H1 (cell line): ENCODE measurements around the gene ZFYVE21. TPM values are rescaled to one million over a fixed set of nuclear protein-coding genes. Genes with fewer than 3 reads are reported as not detected.

Experiments
- BCL11A ChIP-seq, 2 experiments: IDR thresholded peaks; one replicate each; pipeline ENCODE4 v1.6.1; 2011; ENCODE audit warnings: low read depth in 2 of 2, low read length in 2 of 2, mild to moderate bottlenecking in 2 of 2
- CHD2 ChIP-seq: IDR thresholded peaks from 2 replicates; pipeline ENCODE4 v1.6.1; 2012; ENCODE audit warnings: low read length, improper control_type of control experiment
- CTCF ChIP-seq, 3 experiments: IDR thresholded peaks; 1 replicate in 2 of 3; 2 replicates in 1 of 3; pipeline versions ENCODE4 v1.5.1 to v1.6.1; 2011; ENCODE audit warnings: low read length in 3 of 3, mild to moderate bottlenecking in 3 of 3, inconsistent platforms in 2 of 3, low read depth in 1 of 3, moderate library complexity in 1 of 3; ENCODE audit not compliant: insufficient read depth in 1 of 3; ENCODE audit errors: control extremely low read depth in 1 of 3
- EGR1 ChIP-seq: IDR thresholded peaks from 2 replicates; pipeline ENCODE4 v1.6.1; 2011; ENCODE audit warnings: low read depth, low read length, borderline replicate concordance
- KDM1A ChIP-seq: fragments of 200-600, 300-600 bp; sonication (generic); IDR thresholded peaks from 2 replicates; pipeline ENCODE4 v1.7.1; 2016; ENCODE audit warnings: mild to moderate bottlenecking, low read length, borderline replicate concordance
- RXRA ChIP-seq: IDR thresholded peaks from 2 replicates; pipeline ENCODE4 v1.6.1; 2011; ENCODE audit warnings: low read depth, mild to moderate bottlenecking, low read length, moderate library complexity; ENCODE audit not compliant: insufficient read depth
- SUZ12 ChIP-seq: fragments of 200-600 bp; sonication (generic); IDR thresholded peaks from 2 replicates; pipeline ENCODE4 v1.6.1; 2012; ENCODE audit warnings: mild to moderate bottlenecking, inconsistent platforms, low read length, moderate library complexity, mixed read lengths
- TAF1 ChIP-seq: IDR thresholded peaks from 2 replicates; pipeline ENCODE4 v1.6.1; 2011; ENCODE audit warnings: mild to moderate bottlenecking, low read depth, low read length
- TEAD4 ChIP-seq: IDR thresholded peaks from 2 replicates; pipeline ENCODE4 v1.6.1; 2012; ENCODE audit warnings: low read depth, low read length, inconsistent platforms, mixed read lengths
- polyA plus RNA-seq, 7 experiments: library from polyadenylated mRNA; depleted of rRNA in 3 of 7; stranded (reverse) in 5 of 7; unstranded in 2 of 7; fragments of >200 nt in 5 of 7; fragments of 200-250 nt in 2 of 7; gene quantifications; 1 replicate in 5 of 7; 2 replicates in 1 of 7; 4 replicates in 1 of 7; pipeline versions ENCODE4 v1.2.1 to v1.2.3, GENCODE V29; 2011 to 2013; ENCODE audit warnings: missing spikeins in 2 of 7, mixed read lengths in 2 of 7
- total RNA-seq: library from RNA; stranded (reverse); fragmentation: NEBNext Ultra II Directional; extraction: Animal tissue kit (Norgen Biotek cat#: 25700); gene quantifications from 2 replicates; pipeline ENCODE4 v1.2.1, GENCODE V29; 2021
- TF ChIP-seq, protein P1 (sequence below): fragments of 300-600 bp; sonication (generic); IDR thresholded peaks from 2 replicates; pipeline ENCODE4 v1.7.1; 2012; ENCODE audit warnings: low read length, moderate library complexity, mild to moderate bottlenecking, inconsistent platforms; ENCODE audit not compliant: insufficient replicate concordance

ZFYVE21 gene
- total and polyA plus RNA-seq, 2 of the 8 experiments (the other 6 are each of a cell fraction or from before 2014, with no cell fraction given): 53.4 to 127 TPM

DNA sequence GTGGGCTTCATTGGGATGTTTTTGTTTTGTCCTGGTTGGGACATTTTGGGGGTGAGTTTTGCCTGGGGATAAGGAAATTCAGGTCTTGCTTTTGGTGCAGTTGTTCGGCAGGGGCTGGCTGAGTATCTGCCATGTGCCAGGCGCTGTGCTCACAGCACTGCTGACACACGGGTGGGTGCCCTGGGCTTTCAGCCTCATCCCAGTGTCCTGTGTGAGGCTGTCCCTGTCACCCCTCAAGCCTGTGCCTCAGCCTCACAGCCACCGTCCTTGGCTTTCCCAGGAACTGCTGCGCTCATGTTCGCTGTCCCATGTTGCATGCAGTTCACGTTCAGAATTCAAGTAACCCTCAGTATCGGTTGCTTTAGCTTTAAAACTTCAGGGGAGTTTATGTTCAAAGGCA, 25.3 kb upstream of the ZFYVE21 start (continued):
- TF ChIP-seq, protein P1, sequence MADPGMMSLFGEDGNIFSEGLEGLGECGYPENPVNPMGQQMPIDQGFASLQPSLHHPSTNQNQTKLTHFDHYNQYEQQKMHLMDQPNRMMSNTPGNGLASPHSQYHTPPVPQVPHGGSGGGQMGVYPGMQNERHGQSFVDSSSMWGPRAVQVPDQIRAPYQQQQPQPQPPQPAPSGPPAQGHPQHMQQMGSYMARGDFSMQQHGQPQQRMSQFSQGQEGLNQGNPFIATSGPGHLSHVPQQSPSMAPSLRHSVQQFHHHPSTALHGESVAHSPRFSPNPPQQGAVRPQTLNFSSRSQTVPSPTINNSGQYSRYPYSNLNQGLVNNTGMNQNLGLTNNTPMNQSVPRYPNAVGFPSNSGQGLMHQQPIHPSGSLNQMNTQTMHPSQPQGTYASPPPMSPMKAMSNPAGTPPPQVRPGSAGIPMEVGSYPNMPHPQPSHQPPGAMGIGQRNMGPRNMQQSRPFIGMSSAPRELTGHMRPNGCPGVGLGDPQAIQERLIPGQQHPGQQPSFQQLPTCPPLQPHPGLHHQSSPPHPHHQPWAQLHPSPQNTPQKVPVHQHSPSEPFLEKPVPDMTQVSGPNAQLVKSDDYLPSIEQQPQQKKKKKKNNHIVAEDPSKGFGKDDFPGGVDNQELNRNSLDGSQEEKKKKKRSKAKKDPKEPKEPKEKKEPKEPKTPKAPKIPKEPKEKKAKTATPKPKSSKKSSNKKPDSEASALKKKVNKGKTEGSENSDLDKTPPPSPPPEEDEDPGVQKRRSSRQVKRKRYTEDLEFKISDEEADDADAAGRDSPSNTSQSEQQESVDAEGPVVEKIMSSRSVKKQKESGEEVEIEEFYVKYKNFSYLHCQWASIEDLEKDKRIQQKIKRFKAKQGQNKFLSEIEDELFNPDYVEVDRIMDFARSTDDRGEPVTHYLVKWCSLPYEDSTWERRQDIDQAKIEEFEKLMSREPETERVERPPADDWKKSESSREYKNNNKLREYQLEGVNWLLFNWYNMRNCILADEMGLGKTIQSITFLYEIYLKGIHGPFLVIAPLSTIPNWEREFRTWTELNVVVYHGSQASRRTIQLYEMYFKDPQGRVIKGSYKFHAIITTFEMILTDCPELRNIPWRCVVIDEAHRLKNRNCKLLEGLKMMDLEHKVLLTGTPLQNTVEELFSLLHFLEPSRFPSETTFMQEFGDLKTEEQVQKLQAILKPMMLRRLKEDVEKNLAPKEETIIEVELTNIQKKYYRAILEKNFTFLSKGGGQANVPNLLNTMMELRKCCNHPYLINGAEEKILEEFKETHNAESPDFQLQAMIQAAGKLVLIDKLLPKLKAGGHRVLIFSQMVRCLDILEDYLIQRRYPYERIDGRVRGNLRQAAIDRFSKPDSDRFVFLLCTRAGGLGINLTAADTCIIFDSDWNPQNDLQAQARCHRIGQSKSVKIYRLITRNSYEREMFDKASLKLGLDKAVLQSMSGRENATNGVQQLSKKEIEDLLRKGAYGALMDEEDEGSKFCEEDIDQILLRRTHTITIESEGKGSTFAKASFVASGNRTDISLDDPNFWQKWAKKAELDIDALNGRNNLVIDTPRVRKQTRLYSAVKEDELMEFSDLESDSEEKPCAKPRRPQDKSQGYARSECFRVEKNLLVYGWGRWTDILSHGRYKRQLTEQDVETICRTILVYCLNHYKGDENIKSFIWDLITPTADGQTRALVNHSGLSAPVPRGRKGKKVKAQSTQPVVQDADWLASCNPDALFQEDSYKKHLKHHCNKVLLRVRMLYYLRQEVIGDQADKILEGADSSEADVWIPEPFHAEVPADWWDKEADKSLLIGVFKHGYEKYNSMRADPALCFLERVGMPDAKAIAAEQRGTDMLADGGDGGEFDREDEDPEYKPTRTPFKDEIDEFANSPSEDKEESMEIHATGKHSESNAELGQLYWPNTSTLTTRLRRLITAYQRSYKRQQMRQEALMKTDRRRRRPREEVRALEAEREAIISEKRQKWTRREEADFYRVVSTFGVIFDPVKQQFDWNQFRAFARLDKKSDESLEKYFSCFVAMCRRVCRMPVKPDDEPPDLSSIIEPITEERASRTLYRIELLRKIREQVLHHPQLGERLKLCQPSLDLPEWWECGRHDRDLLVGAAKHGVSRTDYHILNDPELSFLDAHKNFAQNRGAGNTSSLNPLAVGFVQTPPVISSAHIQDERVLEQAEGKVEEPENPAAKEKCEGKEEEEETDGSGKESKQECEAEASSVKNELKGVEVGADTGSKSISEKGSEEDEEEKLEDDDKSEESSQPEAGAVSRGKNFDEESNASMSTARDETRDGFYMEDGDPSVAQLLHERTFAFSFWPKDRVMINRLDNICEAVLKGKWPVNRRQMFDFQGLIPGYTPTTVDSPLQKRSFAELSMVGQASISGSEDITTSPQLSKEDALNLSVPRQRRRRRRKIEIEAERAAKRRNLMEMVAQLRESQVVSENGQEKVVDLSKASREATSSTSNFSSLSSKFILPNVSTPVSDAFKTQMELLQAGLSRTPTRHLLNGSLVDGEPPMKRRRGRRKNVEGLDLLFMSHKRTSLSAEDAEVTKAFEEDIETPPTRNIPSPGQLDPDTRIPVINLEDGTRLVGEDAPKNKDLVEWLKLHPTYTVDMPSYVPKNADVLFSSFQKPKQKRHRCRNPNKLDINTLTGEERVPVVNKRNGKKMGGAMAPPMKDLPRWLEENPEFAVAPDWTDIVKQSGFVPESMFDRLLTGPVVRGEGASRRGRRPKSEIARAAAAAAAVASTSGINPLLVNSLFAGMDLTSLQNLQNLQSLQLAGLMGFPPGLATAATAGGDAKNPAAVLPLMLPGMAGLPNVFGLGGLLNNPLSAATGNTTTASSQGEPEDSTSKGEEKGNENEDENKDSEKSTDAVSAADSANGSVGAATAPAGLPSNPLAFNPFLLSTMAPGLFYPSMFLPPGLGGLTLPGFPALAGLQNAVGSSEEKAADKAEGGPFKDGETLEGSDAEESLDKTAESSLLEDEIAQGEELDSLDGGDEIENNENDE: no peak
- no peak for TF ChIP-seq TAF1
- TF ChIP-seq SUZ12: no peak
- no peak for TF ChIP-seq CTCF (IDR thresholded peaks at IDR 0.05; ENCODE audit: control extremely low read depth in 1 of 3, insufficient read depth in 1 of 3, low read depth in 1 of 3, low read length in 3 of 3)
- TF ChIP-seq CHD2: no peak
- TF ChIP-seq BCL11A (IDR thresholded peaks at IDR 0.05; ENCODE audit: low read depth in 2 of 2, low read length in 2 of 2): no peak
- no peak for TF ChIP-seq TEAD4
- no peak for TF ChIP-seq EGR1
- no peak for TF ChIP-seq KDM1A
- TF ChIP-seq RXRA: no peak
